HepG2 (cell line): ENCODE results near the gene IL17RB. TPM values are rescaled to one million over a fixed set of nuclear protein-coding genes. Genes with fewer than 3 reads are reported as not detected.

Source experiments
- ATAC-seq: fragments of 200-7000 bp; cut with Tn5 transposase; 3 replicates; pipeline ENCODE4 v1.9.1; 2020; ENCODE audit warnings: mild to moderate bottlenecking, moderate library complexity
- BruUV-seq: library from RNA; stranded (reverse); fragments of 400-500 nt; replicated peaks from 2 replicates; lab custom pipeline; 2021; lab: Mats Ljungman, UMichigan
- CTCF ChIA-PET: fragments of 300-600 bp; formaldehyde crosslinking; extraction: SDS; loops from one replicate; lab custom pipeline; 2021; ENCODE audit warnings: low total read pairs, inconsistent platforms, low intra/inter-chr PET ratio; lab: Yijun Ruan, JAX
- POLR2A ChIA-PET: fragments of 350-600 bp; sonication (Branson Sonifier 250); formaldehyde crosslinking; loops from one replicate; lab custom pipeline; 2020; ENCODE audit warnings: antibody characterized with exemption, inconsistent platforms; lab: Yijun Ruan, JAX
- DNase-seq: peaks from one replicate; pipeline ENCODE4 v3.0.0-alpha.2; 2015; ENCODE audit warnings: low spot score
- FAIRE-seq: peaks from 3 replicates; lab custom pipeline; 2011; peaks lifted over from hg19 to GRCh38; lab: Jason Lieb, UNC
- H2AFZ ChIP-seq: one replicate; pipeline ENCODE4 v1.6.1; 2011; ENCODE audit warnings: low read length, inconsistent platforms
- H3K27ac ChIP-seq: fragments of 300-600 bp; 3 replicates; pipeline ENCODE4 v1.8.0; 2011; ENCODE audit warnings: mixed run types, mild to moderate bottlenecking, mixed read lengths, low read length, inconsistent platforms; ENCODE audit not compliant: insufficient read depth; ENCODE audit errors: extremely low read length
- H3K27me3 ChIP-seq, 2 experiments: fragments of 200-600 bp in 1 of 2; 2 replicates in 1 of 2; 3 replicates in 1 of 2; pipeline versions ENCODE4 v1.6.0 to v1.8.0; 2011; ENCODE audit warnings: low read length in 2 of 2, mild to moderate bottlenecking in 2 of 2, moderate library complexity in 2 of 2, inconsistent platforms in 1 of 2; ENCODE audit not compliant: insufficient read depth in 2 of 2, control insufficient read depth in 1 of 2
- H3K36me3 ChIP-seq, 2 experiments: fragments of 200-600 bp in 1 of 2; replicated peaks in 1 of 2; 2 replicates in 1 of 2; 3 replicates in 1 of 2; pipeline versions ENCODE4 v1.5.1 to v1.8.0; 2011; ENCODE audit warnings: low read length in 2 of 2, inconsistent platforms in 1 of 2; ENCODE audit not compliant: insufficient read depth in 2 of 2, control insufficient read depth in 1 of 2
- H3K4me1 ChIP-seq: 2 replicates; pipeline ENCODE4 v1.5.1; 2012; ENCODE audit warnings: low read length, inconsistent platforms; ENCODE audit not compliant: insufficient read depth
- H3K4me2 ChIP-seq: 2 replicates; pipeline ENCODE4 v1.6.0; 2011; ENCODE audit warnings: low read depth, low read length, inconsistent platforms
- H3K4me3 ChIP-seq, 3 experiments: fragments of 200-600 bp in 1 of 3; sonication (generic), shearing (Covaris generic) in 1 of 3; replicated peaks in 1 of 3; 2 replicates each; pipeline ENCODE4 v1.5.1; 2011 to 2016; ENCODE audit warnings: low read length in 3 of 3, inconsistent platforms in 2 of 3, low read depth in 2 of 3, mild to moderate bottlenecking in 2 of 3, control low read depth in 1 of 3, mixed read lengths in 1 of 3; ENCODE audit not compliant: insufficient read depth in 1 of 3
- H3K79me2 ChIP-seq: one replicate; pipeline ENCODE4 v1.6.1; 2011; ENCODE audit warnings: low read length, inconsistent platforms; ENCODE audit not compliant: insufficient read depth
- H3K9ac ChIP-seq: 2 replicates; pipeline ENCODE4 v1.6.0; 2011; ENCODE audit warnings: mild to moderate bottlenecking, low read depth, low read length, inconsistent platforms; ENCODE audit not compliant: insufficient read depth
- H3K9me3 ChIP-seq: 2 replicates; pipeline ENCODE4 v1.5.1; 2012; ENCODE audit warnings: mild to moderate bottlenecking, low read length
- H4K20me1 ChIP-seq: 2 replicates; pipeline ENCODE4 v1.6.0; 2011; ENCODE audit warnings: inconsistent platforms, mild to moderate bottlenecking, low read length, moderate library complexity; ENCODE audit not compliant: insufficient read depth
- ATM ChIP-seq: fragments of 450-650 bp; IDR thresholded peaks from 2 replicates; pipeline ENCODE4 v1.7.1; 2017; ENCODE audit warnings: mild to moderate bottlenecking, borderline replicate concordance
- FOXC1 ChIP-seq: sonication (generic); formaldehyde crosslinking; IDR thresholded peaks from 2 replicates; pipeline ENCODE4 v1.8.0; 2022; ENCODE audit warnings: mild to moderate bottlenecking, missing genetic modification reagents, borderline replicate concordance
- HOXA5 ChIP-seq: sonication (generic); formaldehyde crosslinking; IDR thresholded peaks from 2 replicates; pipeline ENCODE4 v1.4.0; 2020; ENCODE audit warnings: missing genetic modification reagents
- MAFG ChIP-seq: sonication (generic); formaldehyde crosslinking; IDR thresholded peaks from 2 replicates; pipeline ENCODE4 v1.5.1; 2020; ENCODE audit warnings: mild to moderate bottlenecking, missing genetic modification reagents
- MIXL1 ChIP-seq: IDR thresholded peaks from 2 replicates; pipeline ENCODE4 v1.6.1; 2016
- POLR2AphosphoS2 ChIP-seq: IDR thresholded peaks from 2 replicates; pipeline ENCODE4 v1.6.1; 2011; ENCODE audit warnings: low read depth, low read length, improper control_type of control experiment
- SCMH1 ChIP-seq: sonication (generic); formaldehyde crosslinking; IDR thresholded peaks from 2 replicates; pipeline ENCODE4 v1.9.0; 2021; ENCODE audit warnings: missing genetic modification reagents, mild to moderate bottlenecking, borderline replicate concordance
- SUZ12 ChIP-seq: fragments of 150-350 bp; IDR thresholded peaks from 2 replicates; pipeline ENCODE4 v1.6.1; 2014; ENCODE audit warnings: low read depth, low read length
- TOE1 ChIP-seq: sonication (generic); formaldehyde crosslinking; IDR thresholded peaks from 2 replicates; pipeline ENCODE4 v1.4.0; 2020; ENCODE audit warnings: mild to moderate bottlenecking, missing genetic modification reagents
- XRCC5 ChIP-seq: fragments of 200-400 bp; formaldehyde crosslinking; optimal IDR thresholded peaks from 2 replicates; pipeline ENCODE3; 2017; ENCODE audit warnings: mild to moderate bottlenecking, low read length
- ZNF546 ChIP-seq: sonication (generic); formaldehyde crosslinking; conservative IDR thresholded peaks from 2 replicates; pipeline ENCODE4 v1.8.1; 2023; ENCODE audit warnings: mild to moderate bottlenecking, missing genetic modification reagents
- ZNF547 ChIP-seq: sonication (generic); formaldehyde crosslinking; IDR thresholded peaks from 2 replicates; pipeline ENCODE4 v1.5.1; 2020; ENCODE audit warnings: mild to moderate bottlenecking, missing genetic modification reagents
- ZNF678 ChIP-seq: sonication (generic); formaldehyde crosslinking; IDR thresholded peaks from 2 replicates; pipeline ENCODE4 v1.4.0; 2020; ENCODE audit warnings: mild to moderate bottlenecking, missing genetic modification reagents
- ZNF768 ChIP-seq: sonication (generic); formaldehyde crosslinking; IDR thresholded peaks from 2 replicates; pipeline ENCODE4 v1.4.0; 2020; ENCODE audit warnings: missing genetic modification reagents
- ZNF792 ChIP-seq: IDR thresholded peaks from 2 replicates; pipeline ENCODE4 v1.6.1; 2016
- WGBS: methylation state at CpG from one replicate; pipeline ENCODE4 v1.1.6; 2017; ENCODE audit warnings: low lambda C conversion rate; 5-methylcytosine and 5-hydroxymethylcytosine counted together
- in situ Hi-C: cut with HindIII; loops from 2 replicates; pipeline ENCODE4 v1.10.0; 2017; ENCODE audit warnings: low pct_unique_long_range_greater_than_20kb; ENCODE audit not compliant: extremely low pct_ligation_motif_present
- intact Hi-C: fragments of 100-400 bp; cut with micrococcal nuclease; formaldehyde crosslinking; loops from one replicate; pipeline ENCODE4 v1.10.0; 2022; ENCODE audit not compliant: unreplicated experiment
- polyA plus RNA-seq, 8 experiments: library from polyadenylated mRNA; depleted of rRNA in 3 of 8; stranded (reverse) in 7 of 8; unstranded in 1 of 8; fragments of >200 nt; fragmentation: Illumina TruSeq in 4 of 8; extraction: Trizol in 4 of 8; gene quantifications; 2 replicates each; pipeline versions ENCODE4 v1.2.1 to v1.2.3, GENCODE V29; 2011 to 2016; ENCODE audit warnings: low read depth in 4 of 8, missing spikeins in 1 of 8, mixed read lengths in 1 of 8; ENCODE audit not compliant: insufficient read depth in 1 of 8
- total RNA-seq, 5 experiments: library from RNA; depleted of rRNA; stranded (reverse); fragments of >200 nt; fragmentation: Illumina TruSeq; extraction: Trizol; gene quantifications; 2 replicates each; pipeline ENCODE4 v1.2.3, GENCODE V29; 2016; ENCODE audit warnings: low read depth in 1 of 5
- TF ChIP-seq, protein P1 (sequence below): sonication (generic); formaldehyde crosslinking; IDR thresholded peaks from 2 replicates; pipeline ENCODE4 v1.4.0; 2020; ENCODE audit warnings: mild to moderate bottlenecking, missing genetic modification reagents
- TF ChIP-seq, protein P2 (sequence below): sonication (generic); formaldehyde crosslinking; IDR thresholded peaks from 2 replicates; pipeline ENCODE4 v1.5.0; 2020; ENCODE audit warnings: mild to moderate bottlenecking, missing genetic modification reagents, borderline replicate concordance
- TF ChIP-seq, protein P3 (sequence below), 2 experiments: IDR thresholded peaks; 2 replicates each; pipeline ENCODE4 v1.6.1; 2011 to 2012; ENCODE audit warnings: low read length in 2 of 2, borderline replicate concordance in 1 of 2, low read depth in 1 of 2, mild to moderate bottlenecking in 1 of 2, moderate library complexity in 1 of 2
- TF ChIP-seq, protein P4 (sequence below): sonication (generic); formaldehyde crosslinking; IDR thresholded peaks from 2 replicates; pipeline ENCODE4 v1.5.0; 2020; ENCODE audit warnings: missing genetic modification reagents, mild to moderate bottlenecking, borderline replicate concordance

The IL17RB gene
- total and polyA plus RNA-seq, 2 of the 13 experiments (the other 11 are each of a cell fraction or from before 2014, with no cell fraction given): 130 to 190 TPM

DNA sequence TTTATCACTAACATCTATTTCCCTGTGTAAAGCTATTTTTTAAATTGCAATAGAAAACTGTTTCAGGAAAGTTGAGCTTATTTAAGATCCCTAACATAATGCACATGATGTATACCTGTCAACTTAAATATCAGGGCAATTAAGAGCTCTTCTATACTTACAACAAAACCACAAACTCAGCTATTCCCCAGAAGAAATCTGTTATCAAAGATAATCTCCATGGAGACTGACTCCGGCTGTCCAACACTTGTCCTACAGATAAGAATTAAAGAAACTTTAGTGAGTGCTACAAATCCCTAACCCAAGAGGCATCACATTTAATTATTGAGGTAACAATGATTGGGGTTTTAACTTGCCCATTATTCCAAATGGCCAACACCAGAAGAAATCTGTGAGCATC is 41.9 kb downstream of the IL17RB start:
- Histone ChIP-seq H3K27me3 (no peaks in the 10 kb centered on the region; a peak in 1 of 5 replicates), H3K4me3 (no peak overlapping the region), H3K27ac (no peak overlapping the region), H2AFZ (no peak overlapping the region), H3K4me1 (peaks cover 26% of the 10 kb centered on the region), H3K4me2 (no peak overlapping the region), H3K9ac (no peak overlapping the region), H3K36me3 (peaks cover 6 to 32% of the 10 kb centered on the region in 2 experiments; a peak in 4 of 5 replicates), H3K79me2 (peaks cover 39% of the 10 kb centered on the region), H4K20me1 (peaks cover 2% of the 10 kb centered on the region; the same call in 1 of the 2 replicates), H3K9me3 (no peaks in the 10 kb centered on the region)
- BruUV-seq: no TSS peak
- POLR2A ChIA-PET: interaction anchor here (1.4 kb wide), 1 partner anchor 44 kb away, joined by 4 read pairs; no protein-coding TSS in a partner anchor
- WGBS: 100% methylated on average over 1 of the region's 1 CpG
- DNase-seq (no peak), FAIRE-seq (no peak), ATAC-seq (no peak)
- in situ Hi-C loops (no loop called here), intact Hi-C loops (no loop called here)
- CTCF ChIA-PET: no interaction called here
- TF ChIP-seq MIXL1 (CRISPR knock-in tag): no peak
- no peak for TF ChIP-seq FOXC1
- no peak for TF ChIP-seq ZNF547
- TF ChIP-seq, protein P1, sequence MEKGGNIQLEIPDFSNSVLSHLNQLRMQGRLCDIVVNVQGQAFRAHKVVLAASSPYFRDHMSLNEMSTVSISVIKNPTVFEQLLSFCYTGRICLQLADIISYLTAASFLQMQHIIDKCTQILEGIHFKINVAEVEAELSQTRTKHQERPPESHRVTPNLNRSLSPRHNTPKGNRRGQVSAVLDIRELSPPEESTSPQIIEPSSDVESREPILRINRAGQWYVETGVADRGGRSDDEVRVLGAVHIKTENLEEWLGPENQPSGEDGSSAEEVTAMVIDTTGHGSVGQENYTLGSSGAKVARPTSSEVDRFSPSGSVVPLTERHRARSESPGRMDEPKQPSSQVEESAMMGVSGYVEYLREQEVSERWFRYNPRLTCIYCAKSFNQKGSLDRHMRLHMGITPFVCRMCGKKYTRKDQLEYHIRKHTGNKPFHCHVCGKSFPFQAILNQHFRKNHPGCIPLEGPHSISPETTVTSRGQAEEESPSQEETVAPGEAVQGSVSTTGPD (CRISPR knock-in tag): no peak
- TF ChIP-seq ZNF768 (CRISPR knock-in tag): no peak
- TF ChIP-seq, protein P2, sequence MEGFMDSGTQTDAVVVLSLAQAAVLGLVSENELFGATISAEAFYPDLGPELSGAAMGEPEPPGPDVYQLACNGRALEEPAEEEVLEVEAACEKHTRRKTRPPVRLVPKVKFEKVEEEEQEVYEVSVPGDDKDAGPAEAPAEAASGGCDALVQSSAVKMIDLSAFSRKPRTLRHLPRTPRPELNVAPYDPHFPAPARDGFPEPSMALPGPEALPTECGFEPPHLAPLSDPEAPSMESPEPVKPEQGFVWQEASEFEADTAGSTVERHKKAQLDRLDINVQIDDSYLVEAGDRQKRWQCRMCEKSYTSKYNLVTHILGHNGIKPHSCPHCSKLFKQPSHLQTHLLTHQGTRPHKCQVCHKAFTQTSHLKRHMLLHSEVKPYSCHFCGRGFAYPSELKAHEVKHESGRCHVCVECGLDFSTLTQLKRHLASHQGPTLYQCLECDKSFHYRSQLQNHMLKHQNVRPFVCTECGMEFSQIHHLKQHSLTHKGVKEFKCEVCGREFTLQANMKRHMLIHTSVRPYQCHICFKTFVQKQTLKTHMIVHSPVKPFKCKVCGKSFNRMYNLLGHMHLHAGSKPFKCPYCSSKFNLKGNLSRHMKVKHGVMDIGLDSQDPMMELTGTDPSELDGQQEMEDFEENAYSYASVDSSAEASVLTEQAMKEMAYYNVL (CRISPR knock-in tag): no peak
- no peak for TF ChIP-seq TOE1 (CRISPR knock-in tag)
- TF ChIP-seq, protein P3, sequence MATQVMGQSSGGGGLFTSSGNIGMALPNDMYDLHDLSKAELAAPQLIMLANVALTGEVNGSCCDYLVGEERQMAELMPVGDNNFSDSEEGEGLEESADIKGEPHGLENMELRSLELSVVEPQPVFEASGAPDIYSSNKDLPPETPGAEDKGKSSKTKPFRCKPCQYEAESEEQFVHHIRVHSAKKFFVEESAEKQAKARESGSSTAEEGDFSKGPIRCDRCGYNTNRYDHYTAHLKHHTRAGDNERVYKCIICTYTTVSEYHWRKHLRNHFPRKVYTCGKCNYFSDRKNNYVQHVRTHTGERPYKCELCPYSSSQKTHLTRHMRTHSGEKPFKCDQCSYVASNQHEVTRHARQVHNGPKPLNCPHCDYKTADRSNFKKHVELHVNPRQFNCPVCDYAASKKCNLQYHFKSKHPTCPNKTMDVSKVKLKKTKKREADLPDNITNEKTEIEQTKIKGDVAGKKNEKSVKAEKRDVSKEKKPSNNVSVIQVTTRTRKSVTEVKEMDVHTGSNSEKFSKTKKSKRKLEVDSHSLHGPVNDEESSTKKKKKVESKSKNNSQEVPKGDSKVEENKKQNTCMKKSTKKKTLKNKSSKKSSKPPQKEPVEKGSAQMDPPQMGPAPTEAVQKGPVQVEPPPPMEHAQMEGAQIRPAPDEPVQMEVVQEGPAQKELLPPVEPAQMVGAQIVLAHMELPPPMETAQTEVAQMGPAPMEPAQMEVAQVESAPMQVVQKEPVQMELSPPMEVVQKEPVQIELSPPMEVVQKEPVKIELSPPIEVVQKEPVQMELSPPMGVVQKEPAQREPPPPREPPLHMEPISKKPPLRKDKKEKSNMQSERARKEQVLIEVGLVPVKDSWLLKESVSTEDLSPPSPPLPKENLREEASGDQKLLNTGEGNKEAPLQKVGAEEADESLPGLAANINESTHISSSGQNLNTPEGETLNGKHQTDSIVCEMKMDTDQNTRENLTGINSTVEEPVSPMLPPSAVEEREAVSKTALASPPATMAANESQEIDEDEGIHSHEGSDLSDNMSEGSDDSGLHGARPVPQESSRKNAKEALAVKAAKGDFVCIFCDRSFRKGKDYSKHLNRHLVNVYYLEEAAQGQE (IDR thresholded peaks at IDR 0.05; ENCODE audit: borderline replicate concordance in 1 of 2, low read depth in 1 of 2, low read length in 2 of 2): no peak
- TF ChIP-seq ZNF792: no peak
- TF ChIP-seq, protein P4, sequence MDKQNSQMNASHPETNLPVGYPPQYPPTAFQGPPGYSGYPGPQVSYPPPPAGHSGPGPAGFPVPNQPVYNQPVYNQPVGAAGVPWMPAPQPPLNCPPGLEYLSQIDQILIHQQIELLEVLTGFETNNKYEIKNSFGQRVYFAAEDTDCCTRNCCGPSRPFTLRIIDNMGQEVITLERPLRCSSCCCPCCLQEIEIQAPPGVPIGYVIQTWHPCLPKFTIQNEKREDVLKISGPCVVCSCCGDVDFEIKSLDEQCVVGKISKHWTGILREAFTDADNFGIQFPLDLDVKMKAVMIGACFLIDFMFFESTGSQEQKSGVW (CRISPR knock-in tag): no peak
- no peak for TF ChIP-seq ATM
- no peak for TF ChIP-seq POLR2AphosphoS2
- no peak for TF ChIP-seq SCMH1 (CRISPR knock-in tag)
- no peak for TF ChIP-seq ZNF546 (CRISPR knock-in tag)
- TF ChIP-seq SUZ12: no peak
- no peak for TF ChIP-seq HOXA5
- TF ChIP-seq ZNF678 (CRISPR knock-in tag): no peak
- TF ChIP-seq MAFG: no peak
- TF ChIP-seq XRCC5: no peak
